ENCODE data around the gene UBAP2L.
A peak's percentile ranks its signal among the peaks of the same experiment; 100 is the strongest.
"Not testable (repeated sequence)": the region's sequence is repeated elsewhere in the genome, so short reads cannot be mapped to it uniquely, and the experiment has no call there.

The UBAP2L gene

GRCh38 chr1:154241703-154242351, 21.1 kb downstream of the UBAP2L start:
- DNase-seq, result no peak

- no peak for DNase-seq
Observed at GRCh38 chr1:154253671-154254070, 32.9 kb downstream of the UBAP2L start.

GRCh38 chr1:154256686-154257085, 35.9 kb downstream of the UBAP2L start:
- no peak for DNase-seq

GRCh38 chr1:154258784-154259183, 38.0 kb downstream of the UBAP2L start:
- DNase-seq, result no peak

GRCh38 chr1:154260127-154260526, 39.4 kb downstream of the UBAP2L start:
- DNase-seq, result no peak

- no peak for DNase-seq
Observed at GRCh38 chr1:154263465-154264332, 42.9 kb downstream of the UBAP2L start.

- DNase-seq, result no peak
Observed at GRCh38 chr1:154264454-154264853, 43.7 kb downstream of the UBAP2L start.

GRCh38 chr1:154265586-154265985, 44.8 kb downstream of the UBAP2L start:
- DNase-seq, result no peak

GRCh38 chr1:154270833-154271232, 50.1 kb downstream of the UBAP2L start:
- no peak for DNase-seq

- peak; percentile 92 to 95 for DNase-seq
Observed at GRCh38 chr1:154272217-154272998, 51.7 kb downstream of the UBAP2L start, which contains the start of gene HAX1. TSS of gene HAX1 (plus strand) at chr1:154272629. CDS start at chr1:154272724, 95 bp downstream.

- DNase-seq, result no peak
Observed at GRCh38 chr1:154272999-154273563, 52.3 kb downstream of the UBAP2L start.

- no peak for DNase-seq
Observed at GRCh38 chr1:154276797-154277196, 56.0 kb downstream of the UBAP2L start.

- DNase-seq, result not testable (repeated sequence)
Observed at GRCh38 chr1:154287591-154287990, 66.8 kb downstream of the UBAP2L start.

- DNase-seq, result no peak
Observed at GRCh38 chr1:154288661-154289060, 67.9 kb downstream of the UBAP2L start.

- no peak for DNase-seq
Observed at GRCh38 chr1:154290921-154291320, 70.2 kb downstream of the UBAP2L start.

GRCh38 chr1:154295408-154296235, 74.9 kb downstream of the UBAP2L start:
- no peak for DNase-seq

- no peak for DNase-seq
Observed at GRCh38 chr1:154301582-154301981, 80.8 kb downstream of the UBAP2L start.

- no peak for DNase-seq
Observed at GRCh38 chr1:154304664-154305337, 84.0 kb downstream of the UBAP2L start.

GRCh38 chr1:154306151-154306550, 85.4 kb downstream of the UBAP2L start:
- DNase-seq, result no peak

GRCh38 chr1:154307670-154308270, 87.0 kb downstream of the UBAP2L start:
- DNase-seq, result not testable (repeated sequence)

GRCh38 chr1:154309136-154309535, 88.4 kb downstream of the UBAP2L start:
- not testable (repeated sequence) for DNase-seq
